GM19193 (cell line): Measurements from ENCODE around the gene LDLRAD4.

Experiments
- POLR2A ChIP-seq: IDR thresholded peaks from 4 replicates; pipeline ENCODE4 v1.6.1; 2011; ENCODE audit not compliant: insufficient read depth, insufficient read length; ENCODE audit errors: extremely low read depth

The LDLRAD4 gene

DNA sequence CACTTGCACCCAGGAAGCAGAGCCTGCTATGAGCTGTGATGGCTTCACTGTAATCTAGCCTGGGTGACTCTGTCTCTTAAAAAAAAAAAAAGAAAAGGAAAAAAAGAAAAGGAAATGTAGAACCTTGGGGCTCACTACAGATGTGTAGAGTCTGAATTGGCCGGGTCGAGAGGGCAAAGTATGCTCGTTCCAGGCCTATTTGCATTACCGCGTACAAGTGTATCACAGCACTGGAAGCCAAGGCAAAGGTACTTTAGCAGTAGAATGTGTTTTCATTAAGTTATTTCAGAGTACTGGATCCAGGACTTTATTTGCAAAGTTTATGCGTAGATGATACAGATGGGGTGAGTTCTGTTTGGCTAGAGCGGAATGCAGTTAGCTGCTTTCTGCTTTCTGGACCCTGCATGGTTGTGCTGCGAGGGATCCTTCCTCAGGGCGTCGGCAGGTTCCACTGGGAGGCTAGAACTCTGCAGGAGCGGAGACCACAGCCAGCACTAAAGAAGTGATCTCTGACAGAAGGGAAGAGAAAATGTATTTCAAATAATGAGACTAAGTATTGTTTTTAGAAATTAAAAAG, 51.8 kb downstream of the LDLRAD4 start:
- TF ChIP-seq POLR2A = no peak

DNA sequence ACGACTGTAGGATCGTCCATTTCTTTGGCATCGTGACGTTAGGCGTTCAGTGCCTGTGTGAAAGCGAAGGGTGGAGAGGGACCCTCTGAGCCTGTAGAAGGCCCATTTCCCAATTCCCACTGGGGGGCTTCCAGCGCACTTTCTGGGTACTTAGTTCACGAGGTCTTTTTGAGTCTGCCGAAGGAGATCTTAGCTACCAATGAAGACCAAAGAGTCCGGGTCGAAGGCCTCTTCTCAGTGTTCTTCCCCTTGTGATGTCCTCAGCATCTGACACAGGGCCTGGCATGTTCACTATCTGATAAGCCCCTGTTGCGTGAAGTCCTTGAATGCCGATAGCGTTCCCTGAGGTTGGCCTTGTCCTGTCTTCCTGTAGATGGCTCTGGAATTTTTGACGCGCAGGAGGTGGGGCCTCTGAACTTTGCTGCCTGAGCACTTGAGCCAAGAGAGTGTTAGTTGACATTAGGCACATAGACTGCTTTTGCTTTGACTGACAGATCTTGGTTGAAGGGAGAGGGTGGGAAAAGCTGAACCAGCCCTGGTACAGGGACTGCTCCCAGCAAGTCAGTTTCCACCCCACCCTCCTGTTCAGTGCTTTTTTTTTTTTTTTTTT, 52.8 kb downstream of the LDLRAD4 start:
- no peak for TF ChIP-seq POLR2A

DNA sequence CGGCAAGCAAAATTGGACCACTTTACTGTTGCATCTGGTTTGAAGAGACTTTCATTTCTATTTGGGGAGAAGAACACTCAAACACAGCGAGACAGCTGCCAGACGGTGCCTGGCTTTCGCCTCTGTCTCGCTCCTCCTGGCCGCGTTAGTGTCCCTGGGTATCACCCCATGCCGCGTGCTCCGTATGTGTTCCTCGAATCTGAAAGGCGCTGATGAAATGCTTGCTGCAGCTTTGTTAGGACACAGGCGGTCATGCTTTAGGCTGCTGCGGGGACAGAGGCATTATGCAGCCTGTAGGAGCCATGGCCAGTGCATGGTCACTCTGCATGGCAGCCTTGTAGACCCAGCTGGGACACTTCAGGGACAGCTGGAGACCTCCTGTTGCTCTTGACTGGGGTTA, 53.9 kb downstream of the LDLRAD4 start:
- TF ChIP-seq POLR2A = no peak

DNA sequence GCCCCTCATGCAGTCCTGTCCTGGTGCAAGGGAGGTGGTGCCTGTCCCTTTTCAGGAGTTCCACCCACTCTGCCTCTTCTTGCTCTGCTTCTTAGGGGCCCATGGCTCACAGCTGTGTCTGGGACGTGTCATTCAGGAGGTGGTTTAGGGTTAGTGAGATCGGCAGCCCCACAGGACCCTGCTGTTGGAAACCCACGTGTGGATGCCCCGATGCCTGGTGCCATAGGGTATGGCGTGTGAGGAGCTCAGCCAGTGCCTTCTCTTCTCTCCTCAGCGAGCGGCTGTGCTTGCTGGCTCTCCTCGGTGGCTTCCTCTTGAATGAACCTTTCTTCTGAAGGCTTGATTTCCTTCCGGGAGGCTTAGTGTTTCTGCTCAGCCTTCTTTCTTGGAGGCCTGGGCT, 55.2 kb downstream of the LDLRAD4 start:
- no peak for TF ChIP-seq POLR2A

GRCh38 chr18:13275075-13275474, 56.5 kb downstream of the LDLRAD4 start:
- no peak for TF ChIP-seq POLR2A

DNA sequence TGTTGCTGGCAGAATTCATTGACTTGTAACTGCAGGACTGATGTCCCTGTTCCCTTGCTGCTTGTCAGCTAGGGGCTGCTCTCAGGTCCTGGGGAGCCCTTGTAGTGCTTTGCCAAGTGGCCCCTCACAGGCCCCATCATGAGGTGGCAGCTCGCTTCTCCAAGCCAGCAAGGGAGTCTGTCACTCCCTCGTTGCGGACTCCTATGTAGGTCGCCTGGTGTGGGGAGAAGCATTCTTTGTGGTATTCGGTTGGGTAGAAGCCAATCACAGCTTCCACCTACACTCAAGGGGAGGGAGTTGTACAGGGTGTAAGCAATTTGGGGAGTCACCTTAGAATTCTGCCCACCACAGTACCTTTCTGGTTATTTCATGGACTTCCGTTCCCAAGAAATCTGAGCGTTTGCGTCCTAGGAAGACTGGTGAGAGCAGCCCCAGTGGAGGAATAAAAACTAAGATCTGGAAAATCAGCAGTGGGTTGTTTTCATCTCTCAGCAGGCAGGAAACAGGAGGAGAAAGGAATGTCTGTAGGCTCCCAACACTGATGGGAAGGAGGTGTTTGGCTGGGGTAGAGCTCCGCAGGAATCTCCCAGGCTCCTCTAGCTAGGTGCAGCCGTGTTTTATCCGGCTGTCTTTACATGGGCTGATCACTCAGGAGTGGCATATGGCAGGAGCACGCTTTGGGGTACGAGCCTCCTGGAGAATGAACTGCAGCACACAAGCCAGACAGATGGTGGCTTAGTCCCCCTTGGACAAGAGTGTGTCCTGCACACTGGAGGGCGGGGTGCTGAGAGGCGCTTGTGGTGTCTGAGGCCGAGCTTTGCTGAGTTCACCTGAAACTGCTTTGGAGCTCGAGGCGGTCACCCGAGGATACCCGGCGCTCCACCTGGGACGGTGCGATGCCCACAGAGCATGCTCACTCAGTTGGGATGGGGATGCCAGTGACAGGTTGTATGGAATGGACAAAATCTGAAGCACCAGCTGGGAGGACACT, 58.3 kb downstream of the LDLRAD4 start:
- TF ChIP-seq POLR2A = no peak

DNA sequence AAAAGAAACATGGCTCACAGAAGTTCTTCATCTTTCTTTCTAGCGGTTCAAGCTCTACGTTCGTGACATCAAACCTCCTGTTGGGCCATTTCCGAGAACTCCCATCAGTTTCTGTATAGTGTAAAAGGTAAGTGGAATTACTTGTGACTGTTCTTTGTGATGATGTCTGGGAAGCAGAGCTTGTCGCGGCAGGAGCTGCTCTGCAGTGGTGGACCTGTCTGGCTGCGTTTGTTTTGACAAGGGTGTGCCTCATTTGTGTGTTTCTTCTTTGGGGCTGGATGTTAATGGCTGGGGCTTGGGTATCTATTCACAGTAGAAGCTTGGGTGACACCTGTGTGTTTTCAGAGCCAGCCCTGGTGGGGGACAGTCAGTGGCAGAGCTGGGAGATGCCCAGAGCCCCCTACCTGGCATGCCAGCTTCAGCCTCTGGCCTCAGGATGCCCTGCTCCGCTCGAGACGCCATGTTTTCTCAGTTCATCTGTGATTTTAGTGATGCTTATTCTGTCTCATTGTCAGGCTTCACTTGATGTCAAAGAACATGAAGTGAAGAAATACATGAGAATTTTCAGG, 59.6 kb downstream of the LDLRAD4 start:
- no peak for TF ChIP-seq POLR2A

DNA sequence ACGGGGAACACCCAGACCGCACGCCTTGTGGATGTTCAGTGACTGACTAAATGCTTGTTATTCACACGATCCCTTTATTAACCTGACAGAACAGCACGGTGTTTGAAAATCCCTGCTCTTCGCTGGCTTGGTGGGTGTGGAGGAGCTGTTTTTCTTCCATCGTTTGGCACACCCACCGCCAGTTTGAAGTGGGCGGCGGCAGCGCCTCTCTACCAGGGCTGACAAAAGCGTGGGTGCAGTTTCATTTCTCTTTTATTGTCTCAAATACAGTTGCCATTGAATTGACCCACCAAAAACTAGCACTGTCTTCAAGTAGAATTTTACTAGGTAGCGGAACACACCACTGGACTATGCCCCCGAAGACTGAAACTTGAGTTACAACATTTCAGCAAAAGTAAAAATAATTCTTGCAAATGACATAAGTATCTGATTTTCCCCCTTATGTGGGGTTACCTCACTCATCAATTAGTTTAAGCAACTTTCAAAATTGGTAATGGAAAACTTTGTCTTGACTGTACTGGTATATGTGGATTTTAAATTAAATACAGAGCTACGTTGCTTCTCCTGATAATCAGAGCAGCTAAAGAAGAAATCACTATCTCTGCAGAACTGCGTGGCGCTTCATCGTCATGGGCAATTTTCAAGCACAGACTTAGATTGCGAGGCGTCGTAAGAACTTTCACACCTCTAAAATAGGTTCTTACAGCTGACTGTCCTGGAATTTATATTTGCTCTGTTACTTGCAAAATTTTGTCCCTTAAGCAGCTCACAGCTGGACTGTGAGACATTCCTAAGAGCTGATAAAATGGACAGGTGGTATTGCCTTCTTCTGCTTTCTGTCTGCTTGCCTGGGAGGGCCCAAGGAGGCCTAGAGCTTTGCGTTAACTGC, 60.9 kb downstream of the LDLRAD4 start:
- no peak for TF ChIP-seq POLR2A

DNA sequence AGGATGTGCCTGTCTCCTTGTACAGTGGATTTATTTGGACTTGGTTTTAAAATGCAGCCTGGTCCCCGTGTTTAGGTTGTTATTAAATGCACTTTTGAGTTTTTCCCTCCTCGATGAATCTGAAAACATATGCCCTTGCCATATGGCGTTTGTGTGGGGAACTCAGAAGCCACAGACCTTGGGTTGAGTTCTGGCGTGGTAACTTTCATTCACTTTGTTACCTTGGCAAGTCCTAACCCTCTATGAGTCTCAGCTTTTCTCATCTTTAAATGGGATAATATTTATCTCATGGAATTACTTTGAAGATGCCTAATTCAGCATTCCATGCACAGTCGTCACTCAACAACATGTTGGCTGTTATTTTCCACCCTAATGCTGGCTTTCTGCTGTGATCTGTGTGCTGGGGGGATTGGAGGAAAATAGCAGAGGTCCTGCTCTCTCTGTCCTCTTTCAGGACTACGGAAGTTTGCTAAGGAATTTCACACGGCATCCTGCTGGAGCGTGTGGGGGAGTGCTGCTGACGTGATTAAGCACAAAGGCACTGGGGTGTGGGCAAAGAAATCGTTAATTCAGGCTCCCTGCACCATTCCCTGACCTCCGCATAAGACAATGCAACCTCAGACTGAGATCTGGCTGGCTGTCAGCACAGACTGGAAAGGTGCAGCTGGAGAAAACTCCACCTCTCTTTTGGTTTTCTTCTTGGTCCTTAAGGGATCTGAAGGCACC, 61.7 kb downstream of the LDLRAD4 start:
- no peak for TF ChIP-seq POLR2A

GRCh38 chr18:13281406-13281805, 62.8 kb downstream of the LDLRAD4 start:
- TF ChIP-seq POLR2A = no peak

DNA sequence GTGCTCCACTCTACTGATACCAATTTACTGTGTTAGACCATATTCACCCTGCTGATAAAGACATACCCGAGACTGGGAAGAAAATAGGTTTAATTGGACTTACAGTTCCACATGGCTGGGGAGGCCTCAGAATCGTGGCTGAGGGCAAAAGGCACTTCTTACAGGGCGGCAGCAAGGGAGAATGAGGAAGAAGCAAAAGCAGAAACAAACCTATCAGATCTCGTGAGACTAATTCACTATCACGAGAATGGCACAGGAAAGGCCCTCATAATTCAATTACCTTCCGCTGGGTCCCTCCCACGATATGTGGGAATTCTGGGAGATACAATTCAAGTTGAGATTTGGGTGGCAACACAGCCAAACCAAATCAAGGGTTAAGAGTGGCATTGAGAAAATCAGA, 65.2 kb downstream of the LDLRAD4 start:
- no peak for TF ChIP-seq POLR2A

DNA sequence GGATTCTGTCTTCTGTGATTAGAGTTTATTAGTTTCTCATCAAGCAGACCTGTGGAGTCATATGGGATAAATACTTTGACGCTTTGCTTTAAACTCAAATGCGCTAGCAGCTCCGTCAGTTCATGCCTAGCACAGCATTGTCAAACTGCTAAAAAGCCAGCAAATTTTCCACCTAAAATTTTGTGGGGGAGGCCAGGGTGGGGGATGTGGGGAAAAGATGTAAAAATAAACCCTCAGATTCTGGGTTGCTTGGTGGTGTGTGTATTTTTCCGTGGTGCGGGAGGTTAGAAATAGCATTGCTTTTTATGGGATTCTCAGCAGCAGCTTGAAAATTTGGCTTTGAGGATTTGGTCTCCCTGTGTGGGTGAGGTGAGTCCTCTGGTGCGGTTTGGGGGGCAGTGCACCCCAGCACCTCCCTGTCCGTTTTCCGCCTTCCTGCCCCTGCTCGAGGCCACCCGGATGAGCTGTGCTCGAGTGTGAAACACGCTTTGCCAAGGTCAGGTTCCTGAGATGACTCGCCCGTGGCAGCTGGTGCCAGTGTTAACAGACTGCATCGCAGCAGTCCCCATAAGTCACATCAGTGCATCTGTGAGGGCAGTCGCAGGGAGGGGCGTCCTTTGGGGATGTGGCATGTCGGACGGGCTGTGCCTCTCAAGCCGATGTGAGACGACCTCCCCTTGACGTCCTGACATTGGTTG, 65.9 kb downstream of the LDLRAD4 start:
- TF ChIP-seq POLR2A = no peak

GRCh38 chr18:13285874-13286273, 67.3 kb downstream of the LDLRAD4 start:
- no peak for TF ChIP-seq POLR2A
